Upper lobe of right lung (tissue), 1 donor: ENCODE results near the gene ACSL4. TPM values are rescaled to one million over a fixed set of nuclear protein-coding genes. Genes with fewer than 3 reads are reported as not detected.

ENCODE experiments used
- ATAC-seq: fragments of 200-7000 bp; cut with Tn5 transposase; one replicate; pipeline ENCODE4 v1.9.1; 2020; ENCODE audit warnings: mild to moderate bottlenecking, moderate library complexity
- DNase-seq: peaks from one replicate; pipeline ENCODE4 v3.0.0-alpha.2; 2020
- H3K27ac ChIP-seq: fragments of 200-600 bp; one replicate; pipeline ENCODE4 v1.8.0; 2022
- H3K27me3 ChIP-seq: fragments of 200-600 bp; one replicate; pipeline ENCODE4 v1.8.0; 2022; ENCODE audit warnings: mild to moderate bottlenecking
- H3K36me3 ChIP-seq: fragments of 200-600 bp; one replicate; pipeline ENCODE4 v1.8.0; 2022
- H3K4me1 ChIP-seq: fragments of 200-600 bp; one replicate; pipeline ENCODE4 v1.8.0; 2022
- H3K4me3 ChIP-seq: fragments of 200-600 bp; one replicate; pipeline ENCODE4 v1.8.0; 2022; ENCODE audit warnings: mild to moderate bottlenecking
- H3K9me3 ChIP-seq: fragments of 200-600 bp; one replicate; pipeline ENCODE4 v1.8.0; 2022
- CTCF ChIP-seq: fragments of 200-600 bp; IDR thresholded peaks from one replicate; pipeline ENCODE4 v1.8.0; 2022; ENCODE audit warnings: antibody characterized with exemption
- intact Hi-C: fragments of 100-400 bp; cut with DNase I; formaldehyde crosslinking; loops from one replicate; pipeline ENCODE4 v1.11.0; 2022
- total RNA-seq: library from RNA; stranded (reverse); fragmentation: NEBNext Ultra II Directional; extraction: Animal tissue kit (Norgen Biotek cat#: 25700); gene quantifications from one replicate; pipeline ENCODE4 v1.2.1, GENCODE V29; 2021
- donor health status: DM: no; HTN: yes; CAD: no; lungs with severe emphysema.

Gene ACSL4
- total RNA-seq, 1 donor from 2014 or later, result 140 TPM

DNA sequence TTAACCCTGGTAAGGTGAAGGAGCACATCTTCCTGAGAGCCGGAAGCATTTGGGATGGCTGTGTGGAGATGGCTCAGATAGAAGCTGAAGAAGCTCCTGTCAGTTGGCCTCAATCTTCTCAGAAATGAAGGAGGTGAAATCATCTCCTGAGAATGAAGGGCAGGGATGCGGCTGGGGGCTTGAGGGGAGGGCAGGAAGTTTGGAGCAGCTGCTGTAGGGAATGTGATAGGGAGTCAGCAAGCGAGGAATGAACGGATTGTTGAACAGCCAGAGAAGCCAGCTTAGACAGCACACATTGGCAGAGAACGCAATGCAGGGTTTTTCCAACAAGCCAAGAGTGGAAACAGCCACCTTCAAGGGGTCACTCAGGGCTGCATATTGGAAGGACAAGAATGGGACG, 118.1 kb downstream of the ACSL4 start:
- no peak for DNase-seq
- no peaks in the 10 kb centered on the region for H3K27me3 ChIP-seq

DNA sequence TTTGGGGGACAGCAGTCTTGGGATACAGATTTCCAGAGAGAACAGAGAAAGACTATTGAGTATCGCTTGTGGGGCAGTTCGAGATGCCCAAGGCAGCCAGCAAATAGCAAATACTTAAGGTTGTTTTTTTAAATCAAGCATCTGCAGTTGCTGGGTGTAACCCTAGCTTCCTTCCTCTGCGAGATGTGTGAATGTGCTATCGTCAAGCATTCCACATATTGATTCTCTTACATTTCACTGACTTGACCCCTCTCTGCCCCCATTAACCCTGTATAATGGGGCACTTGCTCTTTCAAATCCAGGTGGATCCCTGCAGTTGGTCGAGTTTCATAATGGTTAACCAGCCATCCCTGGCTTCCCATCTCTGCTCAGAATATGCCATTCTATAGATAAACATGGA, 131.6 kb downstream of the ACSL4 start:
- Histone ChIP-seq H3K27me3 (no peaks in the 10 kb centered on the region), H3K4me3 (no peak overlapping the region), H3K36me3 (no peaks in the 10 kb centered on the region), H3K9me3 (no peaks in the 10 kb centered on the region), H3K27ac (no peak overlapping the region), H3K4me1 (no peaks in the 10 kb centered on the region)
- DNase-seq, result no peak
- ATAC-seq, result no peak
- TF ChIP-seq CTCF, result no peak
- intact Hi-C loops, result no loop called here

More for the DNA sequence above, 118.1 kb downstream of the ACSL4 start:
- H3K27ac ChIP-seq, result no peak overlapping the region
- intact Hi-C loops, result no loop called here
- no peak for ATAC-seq
- H3K4me1 ChIP-seq, result no peaks in the 10 kb centered on the region
- no peak overlapping the region for H3K4me3 ChIP-seq
- TF ChIP-seq CTCF, result no peak
- no peaks in the 10 kb centered on the region for H3K36me3 ChIP-seq
- H3K9me3 ChIP-seq, result no peaks in the 10 kb centered on the region

GRCh38 chrX:109600237-109600651, 132.8 kb downstream of the ACSL4 start:
- TF ChIP-seq CTCF, result no peak
- intact Hi-C loops, result no loop called here
- H3K36me3 ChIP-seq, result no peaks in the 10 kb centered on the region
- H3K9me3 ChIP-seq, result no peaks in the 10 kb centered on the region
- H3K4me3 ChIP-seq, result no peak overlapping the region
- no peaks in the 10 kb centered on the region for H3K4me1 ChIP-seq
- DNase-seq, result peak; percentile 51
- no peaks in the 10 kb centered on the region for H3K27me3 ChIP-seq
- no peak for ATAC-seq
- no peak overlapping the region for H3K27ac ChIP-seq

GRCh38 chrX:109596015-109596414, 137.0 kb downstream of the ACSL4 start:
- no peak overlapping the region for H3K27ac ChIP-seq
- no peak for DNase-seq
- H3K4me1 ChIP-seq, result no peaks in the 10 kb centered on the region
- no peaks in the 10 kb centered on the region for H3K9me3 ChIP-seq
- H3K4me3 ChIP-seq, result no peak overlapping the region
- no peak for ATAC-seq
- no peaks in the 10 kb centered on the region for H3K27me3 ChIP-seq
- intact Hi-C loops, result no loop called here
- no peaks in the 10 kb centered on the region for H3K36me3 ChIP-seq
- no peak for TF ChIP-seq CTCF

Other genes with a start within 250 kb of the ACSL4 start
- 9.3 TPM for gene NXT2, start 196.4 kb downstream of the ACSL4 start, total RNA-seq
- gene KCNE5, start 108.1 kb downstream of the ACSL4 start, total RNA-seq, result not detected